ENCODE measurements around the gene FYCO1. TPM values are rescaled to one million over a fixed set of nuclear protein-coding genes. Genes with fewer than 3 reads are reported as not detected.

Gene FYCO1
- total RNA-seq, 1 donor: 57.8 TPM

DNA sequence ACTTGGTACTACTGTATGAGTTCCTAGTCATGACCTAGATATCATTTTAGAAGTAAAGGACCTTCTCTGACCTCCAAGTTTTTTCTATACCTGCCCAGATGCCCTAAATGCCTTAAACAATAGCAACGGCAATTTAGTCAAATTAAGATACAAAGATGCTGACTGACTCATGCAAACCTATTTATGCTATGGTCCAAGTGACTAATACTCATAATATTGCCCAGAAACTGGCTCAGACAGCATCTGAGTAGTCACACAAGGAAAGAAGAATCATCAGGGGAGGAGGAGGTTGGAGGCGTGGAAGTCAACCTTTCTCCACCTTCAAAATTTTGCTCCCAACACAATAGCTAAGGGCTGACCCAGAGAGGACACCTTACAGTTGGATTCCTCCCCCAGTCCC, 6.8 kb downstream of the FYCO1 start:
- DNase-seq (ENCODE audit: low read depth): peak; percentile 87
- TF ChIP-seq, protein P1, sequence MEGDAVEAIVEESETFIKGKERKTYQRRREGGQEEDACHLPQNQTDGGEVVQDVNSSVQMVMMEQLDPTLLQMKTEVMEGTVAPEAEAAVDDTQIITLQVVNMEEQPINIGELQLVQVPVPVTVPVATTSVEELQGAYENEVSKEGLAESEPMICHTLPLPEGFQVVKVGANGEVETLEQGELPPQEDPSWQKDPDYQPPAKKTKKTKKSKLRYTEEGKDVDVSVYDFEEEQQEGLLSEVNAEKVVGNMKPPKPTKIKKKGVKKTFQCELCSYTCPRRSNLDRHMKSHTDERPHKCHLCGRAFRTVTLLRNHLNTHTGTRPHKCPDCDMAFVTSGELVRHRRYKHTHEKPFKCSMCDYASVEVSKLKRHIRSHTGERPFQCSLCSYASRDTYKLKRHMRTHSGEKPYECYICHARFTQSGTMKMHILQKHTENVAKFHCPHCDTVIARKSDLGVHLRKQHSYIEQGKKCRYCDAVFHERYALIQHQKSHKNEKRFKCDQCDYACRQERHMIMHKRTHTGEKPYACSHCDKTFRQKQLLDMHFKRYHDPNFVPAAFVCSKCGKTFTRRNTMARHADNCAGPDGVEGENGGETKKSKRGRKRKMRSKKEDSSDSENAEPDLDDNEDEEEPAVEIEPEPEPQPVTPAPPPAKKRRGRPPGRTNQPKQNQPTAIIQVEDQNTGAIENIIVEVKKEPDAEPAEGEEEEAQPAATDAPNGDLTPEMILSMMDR (IDR thresholded peaks at IDR 0.05; ENCODE audit: insufficient read depth, low read length): no peak

DNA sequence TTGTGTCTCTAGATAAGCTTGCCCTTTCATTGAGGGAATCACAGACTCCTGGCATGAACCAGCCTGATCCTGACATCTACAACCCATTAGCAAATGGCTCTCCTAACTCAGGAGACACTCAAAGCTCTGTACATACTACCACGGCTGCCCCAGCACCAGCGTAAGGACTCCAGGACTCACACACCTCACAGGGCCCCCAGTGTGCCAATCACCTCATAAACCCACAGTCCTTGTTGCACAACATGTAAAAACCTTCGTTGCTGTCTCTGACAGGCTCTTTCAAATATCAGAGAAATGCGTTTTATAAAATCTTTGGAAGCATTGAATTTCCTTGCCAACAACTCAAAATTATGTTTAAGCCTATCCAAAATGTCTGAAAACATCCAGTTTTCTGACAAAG, 7.3 kb downstream of the FYCO1 start:
- no peak overlapping the region for H3K4me3 ChIP-seq (ENCODE audit: low read depth, low read length)
- TF ChIP-seq, protein P1 (IDR thresholded peaks at IDR 0.05; ENCODE audit: insufficient read depth, low read length): no peak
- DNase-seq (ENCODE audit: low read depth): peak; percentile 48

More for the DNA sequence above, 6.8 kb downstream of the FYCO1 start:
- no peak overlapping the region for H3K4me3 ChIP-seq (ENCODE audit: low read depth, low read length)

DNA sequence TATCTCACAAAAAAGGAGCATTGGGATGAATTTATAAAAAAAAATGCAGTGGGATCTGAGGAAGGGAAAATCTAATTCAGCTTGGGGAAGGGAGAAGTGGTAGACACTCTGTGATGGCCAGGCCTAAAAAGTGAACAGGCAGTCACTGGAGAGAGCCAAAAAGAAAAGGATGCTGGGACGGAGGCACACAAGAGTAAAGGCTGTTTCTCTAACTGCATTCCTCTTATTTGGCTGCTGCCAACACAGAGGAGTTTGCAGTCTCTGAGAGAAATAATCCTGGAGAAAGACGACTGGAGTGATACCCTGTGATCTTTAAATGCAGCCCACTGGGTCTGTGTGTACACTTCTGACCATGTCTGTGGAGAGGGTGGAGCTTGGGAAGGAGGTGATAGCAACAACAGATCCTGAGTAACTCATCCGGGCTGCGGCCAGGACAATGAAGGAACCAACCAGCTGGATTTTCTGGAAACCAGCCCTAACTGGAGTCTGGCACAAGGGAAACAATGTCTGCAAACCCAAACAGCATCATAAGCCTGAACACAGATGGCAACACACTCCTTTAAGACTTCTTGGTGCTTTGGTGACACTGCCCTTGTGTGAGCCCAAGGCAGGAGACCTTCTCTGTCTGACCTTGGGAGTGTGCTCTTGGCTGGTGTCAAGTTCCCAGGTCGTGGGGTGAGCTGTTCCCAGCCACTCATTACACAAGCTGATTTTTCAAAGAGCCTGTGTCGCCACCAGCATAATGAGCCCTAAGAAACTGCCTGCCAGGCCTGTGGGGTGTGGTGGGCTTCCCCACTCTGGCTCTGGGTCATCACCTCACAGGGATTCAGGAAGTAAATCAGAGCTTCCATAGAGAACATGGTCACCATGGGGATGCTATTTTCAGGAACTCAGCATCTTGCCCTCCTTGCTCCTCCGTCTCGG, 8.0 kb downstream of the FYCO1 start:
- peak; percentile 87 for DNase-seq (ENCODE audit: low read depth)
- TF ChIP-seq, protein P1 (IDR thresholded peaks at IDR 0.05; ENCODE audit: insufficient read depth, low read length): no peak
- no peak overlapping the region for H3K4me3 ChIP-seq (ENCODE audit: low read depth, low read length)

DNA sequence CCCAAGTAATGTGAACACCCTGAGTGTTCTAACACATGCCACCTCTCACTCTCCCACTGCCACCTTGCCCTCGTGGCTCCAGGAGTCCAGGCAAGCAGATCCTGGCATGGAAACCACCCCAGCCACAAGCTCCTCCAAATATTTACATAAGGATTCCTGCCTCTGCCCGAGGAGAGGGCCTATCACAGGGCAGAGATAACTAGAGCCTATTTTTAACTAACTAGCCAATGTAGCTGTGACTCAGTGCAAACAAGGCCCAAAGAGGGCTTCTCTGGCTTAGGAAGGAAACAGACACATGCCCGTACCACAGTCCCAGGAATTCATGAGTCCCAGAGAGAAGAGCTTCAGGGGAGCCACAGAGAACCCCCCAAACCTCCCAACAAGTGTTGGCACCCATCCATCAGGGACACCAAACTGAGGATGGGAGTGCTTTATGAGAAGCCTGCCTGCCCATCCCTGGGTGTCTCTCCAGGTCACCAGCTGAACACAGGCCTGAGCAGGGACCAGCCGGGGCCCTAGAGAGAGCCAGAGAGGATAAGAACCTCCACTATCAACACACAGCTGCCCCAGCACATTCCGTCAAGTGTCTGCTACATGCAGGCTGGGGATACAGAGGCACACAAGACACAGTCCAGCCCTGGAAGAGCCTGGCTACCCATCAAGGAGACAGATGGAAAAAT, 9.2 kb downstream of the FYCO1 start:
- TF ChIP-seq, protein P1 (IDR thresholded peaks at IDR 0.05; ENCODE audit: insufficient read depth, low read length): no peak
- no peak overlapping the region for H3K4me3 ChIP-seq (ENCODE audit: low read depth, low read length)
- DNase-seq (ENCODE audit: low read depth): peak; percentile 82

DNA sequence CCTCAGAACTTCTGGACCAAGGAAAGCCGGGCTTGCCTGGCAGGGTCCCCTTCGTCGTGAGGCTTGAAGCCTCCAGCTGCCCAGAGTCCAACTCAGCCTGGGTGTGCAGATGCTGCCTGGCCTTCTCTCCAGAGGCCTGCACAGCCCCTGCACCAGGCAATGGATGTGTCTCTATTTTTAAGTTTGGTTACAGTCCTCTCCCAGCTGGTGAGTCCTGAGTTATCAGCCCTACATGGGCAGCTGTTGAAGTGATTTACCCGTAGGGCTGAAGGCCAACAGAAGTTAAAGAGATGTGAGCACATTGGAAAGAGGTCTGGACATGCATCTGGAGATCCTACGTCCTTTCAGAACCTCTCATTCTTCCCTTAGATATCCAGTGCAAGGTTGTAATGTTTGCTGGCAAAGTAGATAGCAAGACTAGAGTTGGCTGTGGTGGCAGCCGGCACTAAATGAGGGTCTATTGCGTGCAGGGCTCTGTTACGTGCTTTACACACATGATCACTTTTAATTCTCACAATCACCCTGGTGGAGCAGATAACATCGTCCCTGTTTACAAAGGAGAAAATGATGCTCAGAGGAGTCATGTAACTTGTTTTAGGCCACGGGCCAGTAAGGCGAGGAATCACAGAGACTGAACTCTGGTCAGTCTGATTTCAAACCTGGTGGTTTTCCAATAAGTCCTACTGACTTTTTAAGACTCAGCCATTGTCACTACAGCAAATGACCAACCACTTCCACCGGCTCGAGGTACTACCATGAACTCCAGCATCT, 9.9 kb downstream of the FYCO1 start:
- H3K4me3 ChIP-seq (ENCODE audit: low read depth, low read length): no peak overlapping the region
- peak; percentile 64 for DNase-seq (ENCODE audit: low read depth)
- TF ChIP-seq, protein P1 (IDR thresholded peaks at IDR 0.05; ENCODE audit: insufficient read depth, low read length): no peak
